ENCODE results near the gene ITGA11. TPM values are rescaled to one million over a fixed set of nuclear protein-coding genes. Genes with fewer than 3 reads are reported as not detected.

Gene ITGA11
- total RNA-seq, 1 donor = 567 TPM

- H3K27me3 ChIP-seq (ENCODE audit: insufficient read depth, low read length) = no peaks in the 10 kb centered on the region
- no peaks in the 10 kb centered on the region for H3K9me3 ChIP-seq (ENCODE audit: low read depth, low read length)
- no peak overlapping the region for H3K27ac ChIP-seq (ENCODE audit: low read depth, low read length)
- H2AFZ ChIP-seq (ENCODE audit: low read length) = no peak overlapping the region
- no peak overlapping the region for H3K4me2 ChIP-seq (ENCODE audit: insufficient read depth, low read length)
- peaks cover 3% of the 10 kb centered on the region for H3K4me1 ChIP-seq (ENCODE audit: insufficient read depth, low read length)
- H4K20me1 ChIP-seq (ENCODE audit: insufficient read depth, low read length) = peaks cover 13% of the 10 kb centered on the region
- H3K36me3 ChIP-seq (ENCODE audit: insufficient read depth, low read length) = peaks cover 97% of the 10 kb centered on the region
- no peak for TF ChIP-seq CTCF (IDR thresholded peaks at IDR 0.05; ENCODE audit: extremely low read depth, low read depth, low read length)
- no peak for DNase-seq (ENCODE audit: insufficient read length, low spot score, missing footprints)
- H3K79me2 ChIP-seq (ENCODE audit: insufficient read depth, low read length) = no peaks in the 10 kb centered on the region
- H3K4me3 ChIP-seq (ENCODE audit: insufficient read depth, low read length) = no peak overlapping the region
Measured at GRCh38 chr15:68346979-68347378, 85.0 kb downstream of the ITGA11 start.

- no peak overlapping the region for H3K27ac ChIP-seq (ENCODE audit: low read depth, low read length)
- H3K4me3 ChIP-seq (ENCODE audit: insufficient read depth, low read length) = no peak overlapping the region
- H4K20me1 ChIP-seq (ENCODE audit: insufficient read depth, low read length) = peaks cover 13% of the 10 kb centered on the region
- peaks cover 13% of the 10 kb centered on the region for H3K4me1 ChIP-seq (ENCODE audit: insufficient read depth, low read length)
- DNase-seq (ENCODE audit: insufficient read length, low spot score, missing footprints) = no peak
- no peak overlapping the region for H3K4me2 ChIP-seq (ENCODE audit: insufficient read depth, low read length)
- H3K27me3 ChIP-seq (ENCODE audit: insufficient read depth, low read length) = no peaks in the 10 kb centered on the region
- no peaks in the 10 kb centered on the region for H3K9me3 ChIP-seq (ENCODE audit: low read depth, low read length)
- H3K79me2 ChIP-seq (ENCODE audit: insufficient read depth, low read length) = no peaks in the 10 kb centered on the region
- H2AFZ ChIP-seq (ENCODE audit: low read length) = no peak overlapping the region
- TF ChIP-seq CTCF (IDR thresholded peaks at IDR 0.05; ENCODE audit: extremely low read depth, low read depth, low read length) = no peak
- H3K36me3 ChIP-seq (ENCODE audit: insufficient read depth, low read length) = peaks cover 100% of the 10 kb centered on the region
Measured at GRCh38 chr15:68345481-68345880, 86.5 kb downstream of the ITGA11 start.

GRCh38 chr15:68344600-68344999 is 87.4 kb downstream of the ITGA11 start:
- H3K4me2 ChIP-seq (ENCODE audit: insufficient read depth, low read length) = no peak overlapping the region
- H4K20me1 ChIP-seq (ENCODE audit: insufficient read depth, low read length) = peaks cover 13% of the 10 kb centered on the region
- no peaks in the 10 kb centered on the region for H3K27me3 ChIP-seq (ENCODE audit: insufficient read depth, low read length)
- H3K79me2 ChIP-seq (ENCODE audit: insufficient read depth, low read length) = no peaks in the 10 kb centered on the region
- H3K27ac ChIP-seq (ENCODE audit: low read depth, low read length) = no peak overlapping the region
- no peak overlapping the region for H3K4me3 ChIP-seq (ENCODE audit: insufficient read depth, low read length)
- peaks cover 99% of the 10 kb centered on the region for H3K36me3 ChIP-seq (ENCODE audit: insufficient read depth, low read length)
- no peak overlapping the region for H2AFZ ChIP-seq (ENCODE audit: low read length)
- no peak for DNase-seq (ENCODE audit: insufficient read length, low spot score, missing footprints)
- no peak for TF ChIP-seq CTCF (IDR thresholded peaks at IDR 0.05; ENCODE audit: extremely low read depth, low read depth, low read length)
- no peaks in the 10 kb centered on the region for H3K9me3 ChIP-seq (ENCODE audit: low read depth, low read length)
- peaks cover 13% of the 10 kb centered on the region for H3K4me1 ChIP-seq (ENCODE audit: insufficient read depth, low read length)

- no peak overlapping the region for H3K4me2 ChIP-seq (ENCODE audit: insufficient read depth, low read length)
- no peak overlapping the region for H2AFZ ChIP-seq (ENCODE audit: low read length)
- no peaks in the 10 kb centered on the region for H3K9me3 ChIP-seq (ENCODE audit: low read depth, low read length)
- H3K27me3 ChIP-seq (ENCODE audit: insufficient read depth, low read length) = no peaks in the 10 kb centered on the region
- H4K20me1 ChIP-seq (ENCODE audit: insufficient read depth, low read length) = peaks cover 13% of the 10 kb centered on the region
- peaks cover 13% of the 10 kb centered on the region for H3K4me1 ChIP-seq (ENCODE audit: insufficient read depth, low read length)
- H3K4me3 ChIP-seq (ENCODE audit: insufficient read depth, low read length) = no peak overlapping the region
- TF ChIP-seq CTCF (IDR thresholded peaks at IDR 0.05; ENCODE audit: extremely low read depth, low read depth, low read length) = no peak
- peaks cover 97% of the 10 kb centered on the region for H3K36me3 ChIP-seq (ENCODE audit: insufficient read depth, low read length)
- no peak overlapping the region for H3K27ac ChIP-seq (ENCODE audit: low read depth, low read length)
- no peak for DNase-seq (ENCODE audit: insufficient read length, low spot score, missing footprints)
- no peaks in the 10 kb centered on the region for H3K79me2 ChIP-seq (ENCODE audit: insufficient read depth, low read length)
Measured at GRCh38 chr15:68343579-68344225, 88.3 kb downstream of the ITGA11 start.

Data from osteoblast (primary cell).